Measurements from ENCODE around the gene HSD3B7. TPM values are rescaled to one million over a fixed set of nuclear protein-coding genes. Genes with fewer than 3 reads are reported as not detected.

HSD3B7 gene
- total RNA-seq, 1 donor from 2014 or later, result 8.2 TPM

DNA sequence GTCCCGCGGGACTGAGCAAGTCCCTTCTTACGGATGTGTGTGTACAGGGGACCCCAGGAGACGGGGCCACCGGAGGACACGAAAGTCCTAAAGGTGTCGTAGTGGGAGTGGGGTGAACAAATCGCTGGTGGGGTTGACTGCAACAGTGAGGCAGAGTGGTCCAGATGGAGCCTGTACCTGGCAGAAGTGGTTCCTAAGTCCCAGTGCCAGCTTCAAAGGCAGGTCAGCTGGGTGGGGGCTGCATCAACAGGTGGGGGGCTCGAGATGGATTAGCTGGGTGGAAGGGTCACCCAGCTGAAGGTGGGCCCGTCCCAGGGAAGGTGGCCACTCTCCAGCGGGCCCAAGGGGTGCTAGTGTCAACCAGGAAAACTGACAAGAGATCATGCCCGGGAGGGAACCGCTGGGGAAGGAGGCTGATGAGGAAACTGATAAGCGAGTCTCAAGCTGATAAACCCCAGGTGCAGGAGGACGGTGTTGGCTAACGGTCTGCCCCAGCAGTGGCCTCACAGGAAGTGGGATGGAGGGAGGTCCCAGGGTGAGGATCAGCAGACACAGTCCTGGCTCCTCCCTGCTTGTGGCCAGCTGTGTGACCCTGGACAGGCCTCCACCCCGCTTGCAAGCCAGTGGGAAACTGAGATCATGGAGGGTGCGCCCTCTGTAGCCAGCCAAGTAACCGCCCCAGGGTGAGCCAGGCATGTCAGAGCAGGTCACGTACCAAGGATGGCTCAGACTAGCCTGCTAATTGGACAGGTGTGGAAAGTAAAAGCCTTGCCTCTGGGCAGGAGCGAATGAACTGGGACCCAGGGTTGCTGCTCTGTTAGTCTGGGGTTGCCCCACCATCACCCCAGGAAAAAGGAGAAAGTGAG is 35.1 kb upstream of the HSD3B7 start:
- Histone ChIP-seq H3K36me3 (ENCODE audit: control insufficient read depth, insufficient read depth, low read length) (peaks cover 6% of the 10 kb centered on the region), H3K27me3 (ENCODE audit: control insufficient read depth, insufficient read depth, low read length) (no peaks in the 10 kb centered on the region), H3K4me3 (ENCODE audit: low read depth, low read length) (peak overlapping the region; percentile 84)
- DNase-seq (ENCODE audit: low read depth) (peak; percentile 97), FAIRE-seq (no peak)
- TF ChIP-seq, protein P1, sequence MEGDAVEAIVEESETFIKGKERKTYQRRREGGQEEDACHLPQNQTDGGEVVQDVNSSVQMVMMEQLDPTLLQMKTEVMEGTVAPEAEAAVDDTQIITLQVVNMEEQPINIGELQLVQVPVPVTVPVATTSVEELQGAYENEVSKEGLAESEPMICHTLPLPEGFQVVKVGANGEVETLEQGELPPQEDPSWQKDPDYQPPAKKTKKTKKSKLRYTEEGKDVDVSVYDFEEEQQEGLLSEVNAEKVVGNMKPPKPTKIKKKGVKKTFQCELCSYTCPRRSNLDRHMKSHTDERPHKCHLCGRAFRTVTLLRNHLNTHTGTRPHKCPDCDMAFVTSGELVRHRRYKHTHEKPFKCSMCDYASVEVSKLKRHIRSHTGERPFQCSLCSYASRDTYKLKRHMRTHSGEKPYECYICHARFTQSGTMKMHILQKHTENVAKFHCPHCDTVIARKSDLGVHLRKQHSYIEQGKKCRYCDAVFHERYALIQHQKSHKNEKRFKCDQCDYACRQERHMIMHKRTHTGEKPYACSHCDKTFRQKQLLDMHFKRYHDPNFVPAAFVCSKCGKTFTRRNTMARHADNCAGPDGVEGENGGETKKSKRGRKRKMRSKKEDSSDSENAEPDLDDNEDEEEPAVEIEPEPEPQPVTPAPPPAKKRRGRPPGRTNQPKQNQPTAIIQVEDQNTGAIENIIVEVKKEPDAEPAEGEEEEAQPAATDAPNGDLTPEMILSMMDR (IDR thresholded peaks at IDR 0.05; ENCODE audit: insufficient read depth, low read length, severe bottlenecking), result peak; percentile 37

DNA sequence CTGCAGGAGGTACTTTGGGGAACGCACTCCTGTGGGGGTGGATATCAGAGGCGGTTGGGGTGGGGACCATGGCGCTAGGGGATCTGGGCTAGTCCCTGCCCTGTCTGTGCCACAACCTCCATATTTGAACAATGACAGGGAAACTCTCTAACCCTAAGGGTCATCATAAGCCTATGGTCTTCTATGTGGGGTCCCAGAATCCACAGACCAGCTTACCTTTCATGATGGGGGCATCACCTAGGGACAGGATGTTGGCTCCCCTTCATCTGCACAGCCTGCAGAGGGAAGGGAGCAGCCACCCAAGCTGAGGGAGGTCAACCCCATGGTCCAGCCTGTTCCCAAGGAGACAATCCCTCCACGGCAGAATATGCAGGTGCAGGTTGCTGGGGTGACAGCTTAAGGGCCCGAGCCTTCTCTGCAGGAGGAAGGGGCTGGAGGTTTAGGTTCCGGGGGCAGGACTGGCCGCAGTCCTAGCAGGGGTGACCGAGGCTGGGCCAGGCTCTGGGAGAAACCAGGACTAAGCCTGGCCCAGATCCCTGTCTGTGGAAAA is 34.4 kb upstream of the HSD3B7 start:
- TF ChIP-seq, protein P1 (IDR thresholded peaks at IDR 0.05; ENCODE audit: insufficient read depth, low read length, severe bottlenecking), result no peak
- no peak for DNase-seq (ENCODE audit: low read depth)
- Histone ChIP-seq H3K27me3 (ENCODE audit: control insufficient read depth, insufficient read depth, low read length) (no peaks in the 10 kb centered on the region), H3K4me3 (ENCODE audit: low read depth, low read length) (peak overlapping the region; percentile 0), H3K36me3 (ENCODE audit: control insufficient read depth, insufficient read depth, low read length) (peaks cover 6% of the 10 kb centered on the region)
- no peak for FAIRE-seq

DNA sequence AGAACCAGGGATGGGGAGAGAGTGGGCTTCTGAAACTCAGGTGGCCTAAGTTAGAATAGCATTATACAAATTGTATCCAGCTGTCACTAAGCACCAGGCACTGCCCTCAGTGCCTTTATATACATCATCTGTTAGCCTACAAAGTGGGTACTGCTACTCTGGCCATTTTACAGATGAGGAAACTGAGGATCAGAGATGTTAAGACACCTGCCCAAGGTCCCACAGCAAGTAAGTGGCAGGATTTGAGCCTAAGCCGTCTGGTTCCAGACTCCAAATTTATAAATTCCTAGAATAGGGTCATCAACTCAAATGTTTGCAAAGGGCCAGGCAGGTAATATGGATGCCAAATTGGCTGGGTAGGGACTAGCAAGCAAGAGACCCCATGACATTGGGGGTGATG is 33.8 kb upstream of the HSD3B7 start:
- DNase-seq (ENCODE audit: low read depth) (no peak), FAIRE-seq (no peak)
- peaks cover 6% of the 10 kb centered on the region for H3K36me3 ChIP-seq (ENCODE audit: control insufficient read depth, insufficient read depth, low read length)
- no peaks in the 10 kb centered on the region for H3K27me3 ChIP-seq (ENCODE audit: control insufficient read depth, insufficient read depth, low read length)
- H3K4me3 ChIP-seq (ENCODE audit: low read depth, low read length), result no peak overlapping the region
- TF ChIP-seq, protein P1 (IDR thresholded peaks at IDR 0.05; ENCODE audit: insufficient read depth, low read length, severe bottlenecking), result no peak

DNA sequence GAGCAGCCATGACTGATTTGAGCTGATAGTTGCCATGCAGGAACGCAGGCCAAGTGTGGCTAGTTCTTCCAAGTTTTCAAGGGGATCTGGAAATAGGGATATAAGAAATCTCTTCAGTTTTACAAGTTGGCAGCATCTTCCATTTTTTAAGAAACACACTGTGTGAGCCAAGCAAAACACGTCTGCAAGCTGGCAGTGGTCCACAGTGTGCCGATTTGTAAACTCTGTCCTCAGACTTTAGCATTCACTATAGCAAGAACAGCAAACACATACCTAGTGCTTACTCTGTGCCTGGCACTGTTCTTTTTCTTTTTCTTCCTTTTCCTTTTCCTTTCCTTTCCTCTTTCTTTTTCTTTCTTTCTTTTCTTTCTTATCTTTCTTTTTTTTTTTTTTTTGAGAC is 33.3 kb upstream of the HSD3B7 start:
- TF ChIP-seq, protein P1 (IDR thresholded peaks at IDR 0.05; ENCODE audit: insufficient read depth, low read length, severe bottlenecking), result no peak
- FAIRE-seq (no peak), DNase-seq (ENCODE audit: low read depth) (no peak)
- Histone ChIP-seq H3K4me3 (ENCODE audit: low read depth, low read length) (no peak overlapping the region), H3K36me3 (ENCODE audit: control insufficient read depth, insufficient read depth, low read length) (peaks cover 6% of the 10 kb centered on the region), H3K27me3 (ENCODE audit: control insufficient read depth, insufficient read depth, low read length) (no peaks in the 10 kb centered on the region)

DNA sequence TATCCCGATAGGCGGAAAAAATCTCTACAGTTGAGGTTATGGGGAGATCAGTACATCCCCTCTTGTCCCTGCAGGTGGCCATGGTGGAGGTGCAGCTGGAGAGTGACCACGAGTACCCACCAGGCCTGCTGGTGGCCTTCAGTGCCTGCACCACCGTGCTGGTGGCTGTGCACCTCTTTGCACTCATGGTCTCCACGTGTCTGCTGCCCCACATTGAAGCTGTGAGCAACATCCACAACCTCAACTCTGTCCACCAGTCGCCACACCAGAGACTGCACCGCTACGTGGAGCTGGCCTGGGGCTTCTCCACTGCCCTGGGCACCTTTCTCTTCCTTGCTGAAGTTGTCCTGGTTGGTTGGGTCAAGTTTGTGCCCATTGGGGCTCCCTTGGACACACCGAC is 31.9 kb upstream of the HSD3B7 start:
- Histone ChIP-seq H3K4me3 (ENCODE audit: low read depth, low read length) (no peak overlapping the region), H3K36me3 (ENCODE audit: control insufficient read depth, insufficient read depth, low read length) (peaks cover 6% of the 10 kb centered on the region), H3K27me3 (ENCODE audit: control insufficient read depth, insufficient read depth, low read length) (no peaks in the 10 kb centered on the region)
- TF ChIP-seq, protein P1 (IDR thresholded peaks at IDR 0.05; ENCODE audit: insufficient read depth, low read length, severe bottlenecking), result no peak
- FAIRE-seq, result no peak
- no peak for DNase-seq (ENCODE audit: low read depth)

All from bronchial epithelial cell (primary cell).